Measurements from ENCODE around the gene DZIP3.

DNA sequence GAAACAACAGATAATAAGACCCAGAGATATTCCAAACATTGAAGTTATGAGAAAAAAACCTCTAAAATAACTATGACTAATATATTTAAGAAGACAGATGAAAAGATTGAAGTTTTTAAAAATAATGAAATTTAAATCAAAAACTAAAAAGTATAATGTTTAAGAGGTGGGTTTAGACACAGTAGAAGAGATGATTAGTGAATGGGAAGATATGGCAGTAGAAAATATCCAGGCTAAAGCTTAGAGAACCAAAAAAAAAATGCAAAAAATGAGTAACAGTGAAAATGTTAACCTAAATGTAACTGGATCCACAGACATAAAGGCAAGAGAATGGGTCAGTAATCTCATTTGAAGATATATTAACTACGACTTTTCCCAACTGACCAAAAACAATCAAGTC is 115.5 kb downstream of the DZIP3 start:
- TF ChIP-seq MAX (IDR thresholded peaks at IDR 0.05; ENCODE audit: low read depth, low read length) (no peak), MYC (IDR thresholded peaks at IDR 0.05; ENCODE audit: low read depth, low read length) (no peak), POLR2A (IDR thresholded peaks at IDR 0.05; ENCODE audit: extremely low read depth, insufficient read length) (no peak)
- TF ChIP-seq, protein P1, sequence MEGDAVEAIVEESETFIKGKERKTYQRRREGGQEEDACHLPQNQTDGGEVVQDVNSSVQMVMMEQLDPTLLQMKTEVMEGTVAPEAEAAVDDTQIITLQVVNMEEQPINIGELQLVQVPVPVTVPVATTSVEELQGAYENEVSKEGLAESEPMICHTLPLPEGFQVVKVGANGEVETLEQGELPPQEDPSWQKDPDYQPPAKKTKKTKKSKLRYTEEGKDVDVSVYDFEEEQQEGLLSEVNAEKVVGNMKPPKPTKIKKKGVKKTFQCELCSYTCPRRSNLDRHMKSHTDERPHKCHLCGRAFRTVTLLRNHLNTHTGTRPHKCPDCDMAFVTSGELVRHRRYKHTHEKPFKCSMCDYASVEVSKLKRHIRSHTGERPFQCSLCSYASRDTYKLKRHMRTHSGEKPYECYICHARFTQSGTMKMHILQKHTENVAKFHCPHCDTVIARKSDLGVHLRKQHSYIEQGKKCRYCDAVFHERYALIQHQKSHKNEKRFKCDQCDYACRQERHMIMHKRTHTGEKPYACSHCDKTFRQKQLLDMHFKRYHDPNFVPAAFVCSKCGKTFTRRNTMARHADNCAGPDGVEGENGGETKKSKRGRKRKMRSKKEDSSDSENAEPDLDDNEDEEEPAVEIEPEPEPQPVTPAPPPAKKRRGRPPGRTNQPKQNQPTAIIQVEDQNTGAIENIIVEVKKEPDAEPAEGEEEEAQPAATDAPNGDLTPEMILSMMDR (IDR thresholded peaks at IDR 0.05; ENCODE audit: low read depth, low read length): no peak
